ENCODE results near the gene ASRGL1.
"Not testable (repeated sequence)": the region's sequence is repeated elsewhere in the genome, so short reads cannot be mapped to it uniquely, and the experiment has no call there.

ASRGL1 gene

DNA sequence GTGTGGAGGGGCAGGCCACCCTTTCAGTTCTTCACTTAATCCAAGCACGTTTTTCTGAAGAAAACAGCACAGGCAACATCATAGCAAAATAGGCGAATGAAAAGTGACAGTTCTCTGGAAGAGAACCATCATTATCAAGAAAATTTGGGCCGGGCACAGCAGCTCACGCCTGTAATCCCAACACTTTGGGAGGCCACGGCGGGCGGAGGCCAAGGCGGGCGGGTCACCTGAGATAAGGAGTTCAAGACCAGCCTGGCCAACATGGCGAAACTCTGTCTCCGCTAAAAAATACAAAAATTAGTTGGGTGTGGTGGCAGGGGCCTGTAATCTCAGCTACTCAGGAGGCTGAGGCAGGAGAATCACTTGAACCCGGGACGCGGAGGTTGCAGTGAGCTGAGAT lies 9.7 kb upstream of the ASRGL1 start:
- not testable (repeated sequence) for H3K4me3 ChIP-seq (ENCODE audit: low read length); H3K27me3 ChIP-seq (replicated peaks; ENCODE audit: insufficient read depth, low read length); H3F3A ChIP-seq (ENCODE audit: insufficient read depth, low read length); H2AFZ ChIP-seq (ENCODE audit: low read length); H3K36me3 ChIP-seq (replicated peaks; ENCODE audit: insufficient read depth, low read length); H3K4me2 ChIP-seq (ENCODE audit: low read depth, low read length); H3K27ac ChIP-seq (ENCODE audit: low read length); H3K79me2 ChIP-seq (ENCODE audit: low read length); H3K9ac ChIP-seq (ENCODE audit: low read length); H3K9me2 ChIP-seq (replicated peaks; ENCODE audit: insufficient read depth, low read length); H3K9me3 ChIP-seq (replicated peaks; ENCODE audit: insufficient read depth, low read length); DNase-seq; H3K4me1 ChIP-seq (ENCODE audit: low read length); H4K20me1 ChIP-seq (ENCODE audit: insufficient read depth, low read length)

DNA sequence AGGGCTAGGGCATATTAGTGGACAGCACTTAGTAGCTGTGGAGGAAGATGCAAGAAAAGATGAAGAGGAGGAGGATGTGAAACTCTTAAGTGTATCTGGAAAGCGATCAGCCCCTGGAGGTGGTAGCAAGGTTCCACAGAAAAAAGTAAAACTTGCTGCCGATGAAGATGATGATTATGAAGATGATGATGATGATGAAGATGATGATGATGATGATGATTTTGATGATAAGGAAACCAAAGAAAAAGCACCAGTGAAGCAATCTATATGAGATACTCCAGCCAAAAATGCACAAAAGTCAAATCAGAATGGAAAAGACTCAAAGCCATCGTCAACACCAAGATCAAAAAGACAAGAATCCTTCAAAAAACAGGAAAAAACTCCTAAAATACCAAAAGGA lies 6.0 kb upstream of the ASRGL1 start:
- not testable (repeated sequence) for H3F3A ChIP-seq (ENCODE audit: insufficient read depth, low read length); H3K27me3 ChIP-seq (replicated peaks; ENCODE audit: insufficient read depth, low read length); H3K36me3 ChIP-seq (replicated peaks; ENCODE audit: insufficient read depth, low read length); H3K4me1 ChIP-seq (ENCODE audit: low read length); H2AFZ ChIP-seq (ENCODE audit: low read length); H3K27ac ChIP-seq (ENCODE audit: low read length); H3K4me2 ChIP-seq (ENCODE audit: low read depth, low read length); H3K4me3 ChIP-seq (ENCODE audit: low read length); H4K20me1 ChIP-seq (ENCODE audit: insufficient read depth, low read length); H3K9me2 ChIP-seq (replicated peaks; ENCODE audit: insufficient read depth, low read length); DNase-seq; H3K9me3 ChIP-seq (replicated peaks; ENCODE audit: insufficient read depth, low read length); H3K79me2 ChIP-seq (ENCODE audit: low read length); H3K9ac ChIP-seq (ENCODE audit: low read length)

DNA sequence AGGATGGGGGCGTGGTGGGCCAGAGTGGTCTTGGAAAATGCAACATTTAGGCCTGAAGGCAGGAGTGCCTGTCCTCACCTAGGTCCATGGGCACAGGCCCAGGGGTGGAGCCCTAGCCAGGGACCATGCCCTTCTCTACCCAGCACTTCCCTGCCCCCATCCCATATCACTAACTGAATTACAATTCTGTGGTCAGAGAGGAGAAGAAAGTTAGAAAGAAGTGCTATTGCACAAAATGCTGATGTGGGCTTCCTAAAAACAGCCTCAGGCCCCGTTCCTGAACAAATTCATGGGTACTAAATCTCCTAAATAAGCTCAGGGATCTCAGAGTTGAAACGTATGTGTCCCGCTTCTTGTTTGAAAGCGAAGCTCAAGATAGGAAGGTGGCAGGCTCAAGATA lies 3.5 kb upstream of the ASRGL1 start:
- Histone ChIP-seq H3F3A (ENCODE audit: insufficient read depth, low read length) (no peaks in the 10 kb centered on the region), H3K27me3 (replicated peaks; ENCODE audit: insufficient read depth, low read length) (peaks cover 14% of the 10 kb centered on the region), H3K27ac (ENCODE audit: low read length) (no peak overlapping the region), H3K9me2 (replicated peaks; ENCODE audit: insufficient read depth, low read length) (no peaks in the 10 kb centered on the region), H2AFZ (ENCODE audit: low read length) (no peak overlapping the region), H3K4me3 (ENCODE audit: low read length) (no peak overlapping the region), H3K79me2 (ENCODE audit: low read length) (no peaks in the 10 kb centered on the region), H3K4me2 (ENCODE audit: low read depth, low read length) (no peak overlapping the region), H3K4me1 (ENCODE audit: low read length) (no peaks in the 10 kb centered on the region), H3K9me3 (replicated peaks; ENCODE audit: insufficient read depth, low read length) (no peaks in the 10 kb centered on the region), H4K20me1 (ENCODE audit: insufficient read depth, low read length) (no peaks in the 10 kb centered on the region), H3K36me3 (replicated peaks; ENCODE audit: insufficient read depth, low read length) (no peaks in the 10 kb centered on the region), H3K9ac (ENCODE audit: low read length) (no peak overlapping the region)
- no peak for DNase-seq
- TF ChIP-seq EZH2 (optimal IDR thresholded peaks at IDR 0.05; ENCODE audit: low read depth, low read length) (no peak), EZH2phosphoT487 (IDR thresholded peaks at IDR 0.05; ENCODE audit: low read length) (no peak)
- TF ChIP-seq, protein P1, sequence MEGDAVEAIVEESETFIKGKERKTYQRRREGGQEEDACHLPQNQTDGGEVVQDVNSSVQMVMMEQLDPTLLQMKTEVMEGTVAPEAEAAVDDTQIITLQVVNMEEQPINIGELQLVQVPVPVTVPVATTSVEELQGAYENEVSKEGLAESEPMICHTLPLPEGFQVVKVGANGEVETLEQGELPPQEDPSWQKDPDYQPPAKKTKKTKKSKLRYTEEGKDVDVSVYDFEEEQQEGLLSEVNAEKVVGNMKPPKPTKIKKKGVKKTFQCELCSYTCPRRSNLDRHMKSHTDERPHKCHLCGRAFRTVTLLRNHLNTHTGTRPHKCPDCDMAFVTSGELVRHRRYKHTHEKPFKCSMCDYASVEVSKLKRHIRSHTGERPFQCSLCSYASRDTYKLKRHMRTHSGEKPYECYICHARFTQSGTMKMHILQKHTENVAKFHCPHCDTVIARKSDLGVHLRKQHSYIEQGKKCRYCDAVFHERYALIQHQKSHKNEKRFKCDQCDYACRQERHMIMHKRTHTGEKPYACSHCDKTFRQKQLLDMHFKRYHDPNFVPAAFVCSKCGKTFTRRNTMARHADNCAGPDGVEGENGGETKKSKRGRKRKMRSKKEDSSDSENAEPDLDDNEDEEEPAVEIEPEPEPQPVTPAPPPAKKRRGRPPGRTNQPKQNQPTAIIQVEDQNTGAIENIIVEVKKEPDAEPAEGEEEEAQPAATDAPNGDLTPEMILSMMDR (IDR thresholded peaks at IDR 0.05; ENCODE audit: low read length): no peak

DNA sequence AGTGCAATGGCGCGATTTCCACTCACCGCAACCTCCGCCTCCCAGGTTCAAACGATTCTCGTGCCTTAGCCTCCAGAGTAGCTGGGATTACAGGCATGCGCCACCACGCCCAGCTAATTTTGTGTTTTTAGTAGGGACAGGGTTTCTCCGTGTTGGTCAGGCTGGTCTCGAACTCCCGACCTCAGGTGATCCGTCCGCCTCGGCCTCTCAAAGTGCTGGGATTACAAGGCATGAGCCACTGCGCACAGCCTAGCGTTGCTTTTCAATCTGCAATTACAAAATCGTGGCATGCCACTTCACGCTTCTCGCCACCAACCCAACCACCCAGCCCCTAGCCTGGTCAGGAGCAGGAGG lies 322 bp upstream of the ASRGL1 start:
- not testable (repeated sequence) for H3K79me2 ChIP-seq (ENCODE audit: low read length); H3K36me3 ChIP-seq (replicated peaks; ENCODE audit: insufficient read depth, low read length); H3K27ac ChIP-seq (ENCODE audit: low read length); H3F3A ChIP-seq (ENCODE audit: insufficient read depth, low read length); H3K9me2 ChIP-seq (replicated peaks; ENCODE audit: insufficient read depth, low read length); H3K4me1 ChIP-seq (ENCODE audit: low read length); H3K9me3 ChIP-seq (replicated peaks; ENCODE audit: insufficient read depth, low read length); H3K9ac ChIP-seq (ENCODE audit: low read length); DNase-seq; H4K20me1 ChIP-seq (ENCODE audit: insufficient read depth, low read length)
- H3K4me2 ChIP-seq (ENCODE audit: low read depth, low read length): peak overlapping the region; percentile 95; the same call in 1 of the 2 replicates
- H2AFZ ChIP-seq (ENCODE audit: low read length): peak overlapping the region; percentile 93; the same call in 1 of the 2 replicates
- peaks cover 14% of the 10 kb centered on the region for H3K27me3 ChIP-seq (replicated peaks; ENCODE audit: insufficient read depth, low read length)
- peak overlapping the region; percentile 93 for H3K4me3 ChIP-seq (ENCODE audit: low read length)

DNA sequence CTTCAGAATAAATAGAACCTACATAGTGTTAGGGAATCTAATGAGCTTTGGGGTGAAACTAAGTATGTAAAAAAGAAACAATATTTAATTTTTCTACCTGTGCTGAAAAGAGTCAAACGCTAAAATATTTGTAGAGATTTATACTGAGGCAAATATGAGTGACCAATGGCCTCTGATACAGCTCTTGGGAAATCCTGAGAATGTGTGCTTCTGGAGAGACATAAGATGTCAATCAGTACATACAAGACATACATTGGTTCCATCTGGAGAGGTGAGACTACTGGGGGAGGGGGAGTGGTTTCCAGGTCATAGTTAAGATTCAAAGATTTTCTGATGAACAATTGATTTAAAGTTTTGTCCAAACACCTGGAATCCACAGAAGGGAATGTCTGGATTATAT lies 970 bp downstream of the ASRGL1 start:
- TF ChIP-seq, protein P1 (IDR thresholded peaks at IDR 0.05; ENCODE audit: low read length): no peak
- TF ChIP-seq EZH2phosphoT487 (IDR thresholded peaks at IDR 0.05; ENCODE audit: low read length) (no peak), EZH2 (optimal IDR thresholded peaks at IDR 0.05; ENCODE audit: low read depth, low read length) (no peak)
- H3K9me3 ChIP-seq (replicated peaks; ENCODE audit: insufficient read depth, low read length): no peaks in the 10 kb centered on the region
- no peaks in the 10 kb centered on the region for H3K79me2 ChIP-seq (ENCODE audit: low read length)
- H3K4me2 ChIP-seq (ENCODE audit: low read depth, low read length): peak overlapping the region; percentile 95
- no peaks in the 10 kb centered on the region for H3F3A ChIP-seq (ENCODE audit: insufficient read depth, low read length)
- no peaks in the 10 kb centered on the region for H4K20me1 ChIP-seq (ENCODE audit: insufficient read depth, low read length)
- no peak for DNase-seq
- peak overlapping the region; percentile 62; the same call in 1 of the 2 replicates for H3K9ac ChIP-seq (ENCODE audit: low read length)
- no peaks in the 10 kb centered on the region for H3K9me2 ChIP-seq (replicated peaks; ENCODE audit: insufficient read depth, low read length)
- no peak overlapping the region for H3K27ac ChIP-seq (ENCODE audit: low read length)
- H3K27me3 ChIP-seq (replicated peaks; ENCODE audit: insufficient read depth, low read length): peaks cover 14% of the 10 kb centered on the region; the same call in 1 of the 2 replicates
- H3K4me3 ChIP-seq (ENCODE audit: low read length): peak overlapping the region; percentile 93
- H3K4me1 ChIP-seq (ENCODE audit: low read length): no peaks in the 10 kb centered on the region
- H3K36me3 ChIP-seq (replicated peaks; ENCODE audit: insufficient read depth, low read length): no peaks in the 10 kb centered on the region
- peak overlapping the region; percentile 93 for H2AFZ ChIP-seq (ENCODE audit: low read length)

Measured in MM.1S (cell line).